H9 (cell line): ENCODE data around the gene ANGEL2. TPM values are rescaled to one million over a fixed set of nuclear protein-coding genes. Genes with fewer than 3 reads are reported as not detected.

Source experiments
- DNase-seq: peaks from one replicate; pipeline ENCODE4 v3.0.0-alpha.2; 2017
- H2AFZ ChIP-seq: one replicate; pipeline ENCODE4 v1.6.1; 2013; ENCODE audit warnings: mild to moderate bottlenecking, low read length, control low read depth, moderate library complexity
- H2AK5ac ChIP-seq: 2 replicates; pipeline ENCODE4 v1.6.1; 2013; ENCODE audit warnings: low read length, control low read depth, mixed read lengths; ENCODE audit not compliant: insufficient read length
- H2BK120ac ChIP-seq: one replicate; pipeline ENCODE4 v1.6.1; 2013; ENCODE audit warnings: low read depth, mild to moderate bottlenecking, low read length, control low read depth, inconsistent platforms; ENCODE audit not compliant: poor library complexity, severe bottlenecking
- H2BK12ac ChIP-seq: 2 replicates; pipeline ENCODE4 v1.6.1; 2013; ENCODE audit warnings: low read length, control low read depth, mixed read lengths, low read depth; ENCODE audit not compliant: insufficient read length
- H2BK15ac ChIP-seq: 2 replicates; pipeline ENCODE4 v1.6.1; 2013; ENCODE audit warnings: low read depth, low read length, control low read depth
- H2BK20ac ChIP-seq: one replicate; pipeline ENCODE4 v1.6.1; 2013; ENCODE audit warnings: low read depth, mild to moderate bottlenecking, low read length, control low read depth, inconsistent platforms; ENCODE audit not compliant: poor library complexity, severe bottlenecking
- H2BK5ac ChIP-seq: 2 replicates; pipeline ENCODE4 v1.6.1; 2013; ENCODE audit warnings: low read length, control low read depth, mixed read lengths; ENCODE audit not compliant: insufficient read length
- H3K14ac ChIP-seq: 2 replicates; pipeline ENCODE4 v1.6.1; 2013; ENCODE audit warnings: low read length, control low read depth; ENCODE audit not compliant: insufficient read depth
- H3K18ac ChIP-seq: 2 replicates; pipeline ENCODE4 v1.6.1; 2013; ENCODE audit warnings: low read depth, mild to moderate bottlenecking, mixed read lengths, low read length, control low read depth; ENCODE audit not compliant: insufficient read length
- H3K23ac ChIP-seq: 2 replicates; pipeline ENCODE4 v1.6.1; 2013; ENCODE audit warnings: low read length, control low read depth, mixed read lengths, low read depth; ENCODE audit not compliant: insufficient read length
- H3K23me2 ChIP-seq: 2 replicates; pipeline ENCODE4 v1.6.1; 2013; ENCODE audit warnings: low read depth, mild to moderate bottlenecking, mixed read lengths, low read length, control low read depth; ENCODE audit not compliant: insufficient read length, poor library complexity, severe bottlenecking
- H3K27ac ChIP-seq: 2 replicates; pipeline ENCODE4 v1.5.1; 2013; ENCODE audit warnings: low read length, control low read depth, mixed read lengths, low read depth; ENCODE audit not compliant: insufficient read length
- H3K27me3 ChIP-seq: 2 replicates; pipeline ENCODE4 v1.6.1; 2013; ENCODE audit warnings: low read length, control low read depth, inconsistent platforms; ENCODE audit not compliant: insufficient read depth
- H3K4ac ChIP-seq: 2 replicates; pipeline ENCODE4 v1.6.1; 2013; ENCODE audit warnings: low read depth, mild to moderate bottlenecking, control low read depth, inconsistent platforms, low read length, moderate library complexity
- H3K4me1 ChIP-seq: 2 replicates; pipeline ENCODE4 v1.6.1; 2013; ENCODE audit warnings: low read length, control low read depth, inconsistent platforms; ENCODE audit not compliant: insufficient read depth
- H3K4me2 ChIP-seq: 2 replicates; pipeline ENCODE4 v1.6.1; 2013; ENCODE audit warnings: low read length, control low read depth, mixed read lengths; ENCODE audit not compliant: insufficient read length, insufficient read depth
- H3K56ac ChIP-seq: 2 replicates; pipeline ENCODE4 v1.6.1; 2013; ENCODE audit warnings: low read depth, mild to moderate bottlenecking, mixed read lengths, low read length, control low read depth; ENCODE audit not compliant: insufficient read length
- H3K79me1 ChIP-seq: 2 replicates; pipeline ENCODE4 v1.6.1; 2013; ENCODE audit warnings: low read depth, mild to moderate bottlenecking, moderate library complexity, low read length, control low read depth, inconsistent platforms; ENCODE audit not compliant: insufficient read depth, poor library complexity, severe bottlenecking
- H3K79me2 ChIP-seq: 2 replicates; pipeline ENCODE4 v1.6.1; 2013; ENCODE audit warnings: low read length, control low read depth, inconsistent platforms; ENCODE audit not compliant: insufficient read depth
- H3K9ac ChIP-seq: 2 replicates; pipeline ENCODE4 v1.6.1; 2013; ENCODE audit warnings: low read length, control low read depth, mixed read lengths; ENCODE audit not compliant: insufficient read length; ENCODE audit errors: extremely low read depth
- H3K9me3 ChIP-seq: one replicate; pipeline ENCODE4 v1.6.1; 2013; ENCODE audit warnings: low read depth, low read length, inconsistent platforms; ENCODE audit not compliant: control insufficient read depth
- H3T11ph ChIP-seq: one replicate; pipeline ENCODE4 v1.6.1; 2013; ENCODE audit warnings: mild to moderate bottlenecking, low read length, control low read depth, inconsistent platforms
- H4K20me1 ChIP-seq: one replicate; pipeline ENCODE4 v1.6.1; 2013; ENCODE audit not compliant: control insufficient read depth, insufficient read length, insufficient read depth
- H4K5ac ChIP-seq: 2 replicates; pipeline ENCODE4 v1.6.1; 2013; ENCODE audit warnings: low read depth, mild to moderate bottlenecking, mixed read lengths, low read length, control low read depth; ENCODE audit not compliant: insufficient read length
- H4K8ac ChIP-seq: replicated peaks from 2 replicates; pipeline ENCODE4 v1.6.1; 2013; ENCODE audit warnings: low read length, control low read depth, mixed read lengths, low read depth; ENCODE audit not compliant: insufficient read length
- H4K91ac ChIP-seq: 2 replicates; pipeline ENCODE4 v1.6.1; 2013; ENCODE audit warnings: low read depth, mild to moderate bottlenecking, moderate library complexity, mixed read lengths, low read length, control low read depth; ENCODE audit not compliant: insufficient read length
- H3K27ac Mint-ChIP-seq, 3 experiments: 2 replicates in 2 of 3; 3 replicates in 1 of 3; pipeline ENCODE4 v1.8.0; 2020 to 2021; ENCODE audit warnings: mixed read lengths in 3 of 3, mild to moderate bottlenecking in 1 of 3, moderate library complexity in 1 of 3
- H3K27me3 Mint-ChIP-seq: 2 replicates; pipeline ENCODE4 v1.8.0; 2021; ENCODE audit warnings: low read depth, mild to moderate bottlenecking, moderate library complexity, mixed read lengths
- H3K36me3 Mint-ChIP-seq, 3 experiments: 2 replicates in 2 of 3; 3 replicates in 1 of 3; pipeline ENCODE4 v1.8.0; 2020 to 2021; ENCODE audit warnings: low read depth in 3 of 3, mixed read lengths in 3 of 3; ENCODE audit not compliant: insufficient read depth in 1 of 3
- H3K4me1 Mint-ChIP-seq, 2 experiments: 2 replicates each; pipeline ENCODE4 v1.8.0; 2020; ENCODE audit warnings: mixed read lengths in 2 of 2
- H3K4me3 Mint-ChIP-seq, 2 experiments: 2 replicates in 1 of 2; 3 replicates in 1 of 2; pipeline ENCODE4 v1.8.0; 2020 to 2021; ENCODE audit warnings: mild to moderate bottlenecking in 2 of 2, mixed read lengths in 2 of 2, moderate library complexity in 1 of 2
- H3K9me3 Mint-ChIP-seq, 2 experiments: 2 replicates in 1 of 2; 3 replicates in 1 of 2; pipeline ENCODE4 v1.8.0; 2020; ENCODE audit warnings: mild to moderate bottlenecking in 2 of 2, mixed read lengths in 2 of 2, moderate library complexity in 1 of 2
- WGBS: extraction: QIAGEN DNeasy Blood & Tissue Kit; methylation state at CpG from one replicate; pipeline ENCODE4 v1.1.7; 2013; ENCODE audit warnings: missing lambda C conversion rate, low lambda C conversion rate, mixed read lengths; ENCODE audit not compliant: insufficient read length; ENCODE audit errors: extremely low coverage; 5-methylcytosine and 5-hydroxymethylcytosine counted together
- total RNA-seq: library from RNA; stranded (reverse); gene quantifications from 2 replicates; pipeline ENCODE4 v1.2.1, GENCODE V29; 2021
- TF ChIP-seq, protein P1 (sequence below): fragments of 200-600 bp; sonication (generic); conservative IDR thresholded peaks from 3 replicates; pipeline ENCODE4 v1.8.0; 2021; ENCODE audit warnings: antibody characterized with exemption, mild to moderate bottlenecking

Gene ANGEL2
- total RNA-seq, 1 experiment from 2014 or later = 47.8 TPM

DNA sequence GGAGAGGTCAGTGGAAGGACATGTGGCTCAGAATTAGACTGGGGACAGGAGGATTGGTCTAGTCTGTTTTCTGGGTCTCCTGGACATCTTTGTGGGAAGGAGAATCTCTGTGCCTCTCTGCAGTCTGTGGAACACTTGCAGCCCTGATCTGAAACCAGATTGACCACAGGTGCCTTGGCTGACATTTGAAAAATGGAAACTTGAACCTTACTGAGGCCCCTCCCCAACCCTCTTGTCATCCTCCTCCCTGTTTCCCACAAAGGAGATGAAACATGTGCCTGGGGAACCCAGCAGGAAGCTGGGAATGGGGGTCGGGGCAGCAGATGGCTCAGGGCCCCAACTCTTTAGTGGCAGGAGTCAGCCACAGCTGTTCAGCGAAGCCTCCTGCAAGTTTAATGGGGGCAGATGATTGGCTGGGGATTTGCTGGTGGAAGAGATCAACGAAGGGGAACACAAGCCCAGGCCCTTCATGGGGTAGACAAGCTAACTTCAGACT, 47.3 kb downstream of the ANGEL2 start:
- Histone ChIP-seq H3K56ac (no peak overlapping the region), H2AK5ac (no peak overlapping the region), H3K79me1 (no peaks in the 10 kb centered on the region), H3T11ph (no peak overlapping the region), H3K9me3 (no peaks in the 10 kb centered on the region), H3K14ac (no peak overlapping the region), H3K79me2 (no peaks in the 10 kb centered on the region), H3K18ac (no peak overlapping the region), H4K20me1 (no peaks in the 10 kb centered on the region), H4K91ac (no peak overlapping the region), H3K4ac (no peak overlapping the region), H4K8ac (no peak overlapping the region), H3K27ac (no peak overlapping the region), H2BK20ac (no peak overlapping the region), H2BK5ac (no peak overlapping the region), H3K23ac (no peak overlapping the region), H2BK12ac (no peak overlapping the region), H3K9ac (no peak overlapping the region), H3K23me2 (no peaks in the 10 kb centered on the region), H2AFZ (no peak overlapping the region), H2BK15ac (no peak overlapping the region), H3K4me1 (peaks cover 12% of the 10 kb centered on the region; the same call in 1 of the 2 replicates), H3K4me2 (no peak overlapping the region), H2BK120ac (no peak overlapping the region), H4K5ac (no peak overlapping the region), H3K27me3 (no peaks in the 10 kb centered on the region)
- no CpG with 5 or more reads among the region's 3 CpGs for WGBS
- Mint-ChIP-seq H3K27me3 (no peaks in the 10 kb centered on the region; the same call in 1 of the 2 replicates), H3K27ac (peak overlapping the region; percentile 74 to 91 (median 79); a peak in 4 of 7 replicates), H3K4me1 (peaks cover 39 to 45% of the 10 kb centered on the region in 2 experiments), H3K4me3 (no peak overlapping the region), H3K9me3 (no peaks in the 10 kb centered on the region), H3K36me3 (peaks cover 73 to 98% (median 88%) of the 10 kb centered on the region in 3 experiments)
- TF ChIP-seq, protein P1, sequence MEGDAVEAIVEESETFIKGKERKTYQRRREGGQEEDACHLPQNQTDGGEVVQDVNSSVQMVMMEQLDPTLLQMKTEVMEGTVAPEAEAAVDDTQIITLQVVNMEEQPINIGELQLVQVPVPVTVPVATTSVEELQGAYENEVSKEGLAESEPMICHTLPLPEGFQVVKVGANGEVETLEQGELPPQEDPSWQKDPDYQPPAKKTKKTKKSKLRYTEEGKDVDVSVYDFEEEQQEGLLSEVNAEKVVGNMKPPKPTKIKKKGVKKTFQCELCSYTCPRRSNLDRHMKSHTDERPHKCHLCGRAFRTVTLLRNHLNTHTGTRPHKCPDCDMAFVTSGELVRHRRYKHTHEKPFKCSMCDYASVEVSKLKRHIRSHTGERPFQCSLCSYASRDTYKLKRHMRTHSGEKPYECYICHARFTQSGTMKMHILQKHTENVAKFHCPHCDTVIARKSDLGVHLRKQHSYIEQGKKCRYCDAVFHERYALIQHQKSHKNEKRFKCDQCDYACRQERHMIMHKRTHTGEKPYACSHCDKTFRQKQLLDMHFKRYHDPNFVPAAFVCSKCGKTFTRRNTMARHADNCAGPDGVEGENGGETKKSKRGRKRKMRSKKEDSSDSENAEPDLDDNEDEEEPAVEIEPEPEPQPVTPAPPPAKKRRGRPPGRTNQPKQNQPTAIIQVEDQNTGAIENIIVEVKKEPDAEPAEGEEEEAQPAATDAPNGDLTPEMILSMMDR = no peak
- peak; percentile 35 for DNase-seq
